Measurements from ENCODE around the gene FARS2. TPM values are rescaled to one million over a fixed set of nuclear protein-coding genes. Genes with fewer than 3 reads are reported as not detected.

FARS2 gene
- total RNA-seq, 2 experiments from 2014 or later = 15.7 to 18.5 TPM

- no peak for TF ChIP-seq CTCF (IDR thresholded peaks at IDR 0.05)
- Mint-ChIP-seq H3K27me3 (no peaks in the 10 kb centered on the region), H3K36me3 (ENCODE audit: low read depth) (no peaks in the 10 kb centered on the region), H3K4me3 (no peak overlapping the region), H3K27ac (peak overlapping the region; percentile 82), H3K4me1 (ENCODE audit: low read depth) (peaks cover 58% of the 10 kb centered on the region), H3K9me3 (no peaks in the 10 kb centered on the region)
- ATAC-seq (peak; percentile 32), DNase-seq (no peak)
- intact Hi-C loops (cut with micrococcal nuclease) = no loop called here
- POLR2A ChIA-PET = interaction anchor here (1.1 kb wide), 1 partner anchor 18 kb away, joined by 3 read pairs; no protein-coding TSS in a partner anchor
- CTCF ChIA-PET = no interaction called here
Measured at GRCh38 chr6:5665667-5666066, 404.4 kb downstream of the FARS2 start.

- ATAC-seq = no peak
- DNase-seq = no peak
- no peak for TF ChIP-seq CTCF (IDR thresholded peaks at IDR 0.05)
- Mint-ChIP-seq H3K9me3 (peaks cover under 1% of the 10 kb centered on the region), H3K27ac (no peak overlapping the region), H3K27me3 (no peaks in the 10 kb centered on the region), H3K4me3 (no peak overlapping the region), H3K36me3 (ENCODE audit: low read depth) (peaks cover 5% of the 10 kb centered on the region), H3K4me1 (ENCODE audit: low read depth) (peaks cover 69% of the 10 kb centered on the region)
- POLR2A ChIA-PET = no interaction called here
- CTCF ChIA-PET = no interaction called here
- intact Hi-C loops (cut with micrococcal nuclease) = no loop called here
Measured at GRCh38 chr6:5666695-5667094, 405.4 kb downstream of the FARS2 start.

- H3K4me1 Mint-ChIP-seq (ENCODE audit: low read depth) = peaks cover 78% of the 10 kb centered on the region
- CTCF ChIA-PET = no interaction called here
- H3K4me3 Mint-ChIP-seq = no peak overlapping the region
- ATAC-seq (no peak), DNase-seq (no peak)
- H3K27me3 Mint-ChIP-seq = no peaks in the 10 kb centered on the region
- POLR2A ChIA-PET = interaction anchor here (1.1 kb wide), 1 partner anchor 330 kb away, joined by 3 read pairs; no protein-coding TSS in a partner anchor
- H3K36me3 Mint-ChIP-seq (ENCODE audit: low read depth) = peaks cover 8% of the 10 kb centered on the region
- H3K9me3 Mint-ChIP-seq = peaks cover 3% of the 10 kb centered on the region
- no peak for TF ChIP-seq CTCF (IDR thresholded peaks at IDR 0.05)
- H3K27ac Mint-ChIP-seq = peak overlapping the region; percentile 7
- intact Hi-C loops (cut with micrococcal nuclease) = no loop called here
Measured at GRCh38 chr6:5667737-5668136, 406.4 kb downstream of the FARS2 start.

GRCh38 chr6:5670381-5670780, 409.1 kb downstream of the FARS2 start:
- CTCF ChIA-PET = interaction anchor here (1.8 kb wide), 1 partner anchor 199 kb away, joined by 9 read pairs; no protein-coding TSS in a partner anchor
- no peak overlapping the region for H3K27ac Mint-ChIP-seq
- no peak overlapping the region for H3K4me3 Mint-ChIP-seq

More at GRCh38 chr6:5670381-5670780, 409.1 kb downstream of the FARS2 start:
- POLR2A ChIA-PET = no interaction called here
- Mint-ChIP-seq H3K4me1 (ENCODE audit: low read depth) (peaks cover 58% of the 10 kb centered on the region), H3K9me3 (peaks cover 3% of the 10 kb centered on the region), H3K27me3 (no peaks in the 10 kb centered on the region), H3K36me3 (ENCODE audit: low read depth) (peaks cover 8% of the 10 kb centered on the region)
- DNase-seq (no peak), ATAC-seq (no peak)
- no peak for TF ChIP-seq CTCF (IDR thresholded peaks at IDR 0.05)
- intact Hi-C loops (cut with micrococcal nuclease) = no loop called here

All from activated CD8-positive, alpha-beta T cell treated with anti-CD3 and anti-CD28 coated beads for 36 hours (primary cell).